Colonic mucosa (tissue), 4 donors: Measurements from ENCODE around the gene IFT25. TPM values are rescaled to one million over a fixed set of nuclear protein-coding genes. Genes with fewer than 3 reads are reported as not detected.

Source experiments
- DNase-seq: peaks from one replicate; pipeline ENCODE4 v3.0.0-alpha.2; 2020
- H3K27ac ChIP-seq: fragments of 200-600 bp; one replicate; pipeline ENCODE4 v1.8.0; 2021
- H3K27me3 ChIP-seq: fragments of 200-600 bp; one replicate; pipeline ENCODE4 v1.8.0; 2021
- H3K36me3 ChIP-seq: fragments of 200-600 bp; one replicate; pipeline ENCODE4 v1.8.0; 2021
- H3K4me1 ChIP-seq: fragments of 200-600 bp; one replicate; pipeline ENCODE4 v1.8.0; 2021; ENCODE audit warnings: mild to moderate bottlenecking
- H3K4me3 ChIP-seq: fragments of 200-600 bp; one replicate; pipeline ENCODE4 v1.8.0; 2021
- H3K9ac ChIP-seq, 2 donors: one replicate each; pipeline ENCODE4 v1.7.0; 2013; ENCODE audit warnings: control low read depth in 2 of 2, low read depth in 2 of 2, low read length in 2 of 2
- H3K9me3 ChIP-seq: fragments of 200-600 bp; one replicate; pipeline ENCODE4 v1.8.0; 2021
- CTCF ChIP-seq: fragments of 200-600 bp; IDR thresholded peaks from one replicate; pipeline ENCODE4 v1.8.0; 2022; ENCODE audit warnings: antibody characterized with exemption, mild to moderate bottlenecking
- intact Hi-C: fragments of 100-400 bp; cut with DNase I; formaldehyde crosslinking; loops from one replicate; pipeline ENCODE4 v1.14.1; 2022
- total RNA-seq, 2 donors: library from RNA; stranded (reverse); fragmentation: NEBNext Ultra II Directional in 1 of 2; extraction: Animal tissue kit (Norgen Biotek cat#: 25700) in 1 of 2; gene quantifications; one replicate each; pipeline ENCODE4 v1.2.1, GENCODE V29; 2021
- donor health status: healthy.
- donor health status: DM: no; HTN: no; CAD: no.
- donor health status: DM: no; HTN: no; CAD: no.

The IFT25 gene
- total RNA-seq, 2 donors from 2014 or later, result 15.1 to 17.5 TPM

GRCh38 chr1:53964109-53964508, 18.6 kb upstream of the IFT25 start:
- H3K4me1 ChIP-seq, result no peaks in the 10 kb centered on the region
- no peak for TF ChIP-seq CTCF
- intact Hi-C loops, result loop anchor here (5.0 kb wide), 1 partner anchor 87 kb away; no protein-coding TSS in a partner anchor
- H3K9me3 ChIP-seq, result no peaks in the 10 kb centered on the region
- no peak overlapping the region for H3K4me3 ChIP-seq
- DNase-seq, result no peak
- no peaks in the 10 kb centered on the region for H3K36me3 ChIP-seq
- H3K27ac ChIP-seq, result no peak overlapping the region
- no peak overlapping the region for H3K9ac ChIP-seq
- no peaks in the 10 kb centered on the region for H3K27me3 ChIP-seq

GRCh38 chr1:53963460-53963859, 18.0 kb upstream of the IFT25 start:
- no peak for TF ChIP-seq CTCF
- Histone ChIP-seq H3K4me3 (no peak overlapping the region), H3K27me3 (no peaks in the 10 kb centered on the region), H3K9ac (no peak overlapping the region), H3K36me3 (no peaks in the 10 kb centered on the region), H3K27ac (no peak overlapping the region), H3K4me1 (no peaks in the 10 kb centered on the region), H3K9me3 (no peaks in the 10 kb centered on the region)
- intact Hi-C loops, result loop anchor here (5.0 kb wide), 1 partner anchor 86 kb away; no protein-coding TSS in a partner anchor
- no peak for DNase-seq

- H3K9ac ChIP-seq, result no peak overlapping the region
- no peaks in the 10 kb centered on the region for H3K27me3 ChIP-seq
- no peak overlapping the region for H3K4me3 ChIP-seq
- no peaks in the 10 kb centered on the region for H3K9me3 ChIP-seq
- TF ChIP-seq CTCF, result no peak
- intact Hi-C loops, result loop anchor here (5.0 kb wide), 1 partner anchor 85 kb away; no protein-coding TSS in a partner anchor
- H3K27ac ChIP-seq, result no peak overlapping the region
- H3K4me1 ChIP-seq, result no peaks in the 10 kb centered on the region
- DNase-seq, result no peak
- H3K36me3 ChIP-seq, result no peaks in the 10 kb centered on the region
Observed at GRCh38 chr1:53962395-53962794, 16.9 kb upstream of the IFT25 start.

GRCh38 chr1:53959664-53960250, 14.3 kb upstream of the IFT25 start:
- Histone ChIP-seq H3K9me3 (no peaks in the 10 kb centered on the region), H3K36me3 (no peaks in the 10 kb centered on the region), H3K27me3 (no peaks in the 10 kb centered on the region), H3K9ac (no peak overlapping the region), H3K4me1 (no peaks in the 10 kb centered on the region), H3K27ac (no peak overlapping the region), H3K4me3 (no peak overlapping the region)
- intact Hi-C loops, result loop anchor here (5.0 kb wide), 1 partner anchor 82 kb away; no protein-coding TSS in a partner anchor
- TF ChIP-seq CTCF, result peak; percentile 62
- DNase-seq, result no peak

- TF ChIP-seq CTCF, result no peak
- Histone ChIP-seq H3K27ac (no peak overlapping the region), H3K9me3 (no peaks in the 10 kb centered on the region), H3K4me1 (no peaks in the 10 kb centered on the region), H3K4me3 (no peak overlapping the region), H3K27me3 (no peaks in the 10 kb centered on the region), H3K9ac (peak overlapping the region in 1 of 2 donors; percentile 1), H3K36me3 (no peaks in the 10 kb centered on the region)
- intact Hi-C loops, result no loop called here
- peak; percentile 25 for DNase-seq
Observed at GRCh38 chr1:53957194-53957818, 11.8 kb upstream of the IFT25 start.
